Breast epithelium (tissue), 3 donors: ENCODE data around the gene ACTRT2.

Experiments
- POLR2A ChIP-seq: fragments of 450-650 bp; IDR thresholded peaks from one replicate; pipeline ENCODE4 v1.6.1; 2016; ENCODE audit warnings: antibody characterized with exemption, mild to moderate bottlenecking, moderate library complexity
- TF ChIP-seq, protein P1 (sequence below), 3 donors: fragments of 450-650 bp; IDR thresholded peaks; one replicate each; pipeline ENCODE4 v1.5.1; 2016 to 2017; ENCODE audit warnings: antibody characterized with exemption in 3 of 3, mild to moderate bottlenecking in 3 of 3, moderate library complexity in 3 of 3

DNA sequence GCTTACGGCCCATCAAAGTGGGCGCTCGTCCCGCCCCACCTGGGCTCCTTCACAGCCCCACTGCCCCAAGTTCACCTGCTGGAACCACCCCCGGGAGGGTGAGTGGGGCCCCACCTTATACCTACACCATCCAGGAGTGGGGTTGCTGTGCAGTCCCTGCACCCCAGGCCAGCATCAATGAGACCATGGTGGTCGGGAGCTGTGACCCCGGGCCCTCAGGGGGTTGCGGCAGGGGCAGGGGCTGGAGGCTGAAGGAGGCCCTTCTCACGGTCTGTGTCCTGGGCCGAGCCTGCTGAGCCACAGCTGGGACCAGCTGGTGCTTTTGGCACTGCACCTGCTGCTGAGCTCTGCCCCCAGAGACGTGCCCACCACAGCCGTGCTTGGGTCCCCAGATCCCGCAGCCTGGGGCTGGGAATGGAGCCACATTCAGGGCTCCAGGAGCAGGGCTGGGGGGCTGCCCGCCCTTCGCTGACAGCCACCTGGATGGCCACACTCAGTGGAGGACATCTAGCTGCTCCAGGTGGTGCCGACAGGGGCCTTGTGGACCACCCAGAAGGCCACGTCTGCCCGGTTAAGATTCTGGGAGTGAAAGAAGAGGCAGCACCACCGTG lies 17.4 kb downstream of the ACTRT2 start:
- TF ChIP-seq, protein P1, sequence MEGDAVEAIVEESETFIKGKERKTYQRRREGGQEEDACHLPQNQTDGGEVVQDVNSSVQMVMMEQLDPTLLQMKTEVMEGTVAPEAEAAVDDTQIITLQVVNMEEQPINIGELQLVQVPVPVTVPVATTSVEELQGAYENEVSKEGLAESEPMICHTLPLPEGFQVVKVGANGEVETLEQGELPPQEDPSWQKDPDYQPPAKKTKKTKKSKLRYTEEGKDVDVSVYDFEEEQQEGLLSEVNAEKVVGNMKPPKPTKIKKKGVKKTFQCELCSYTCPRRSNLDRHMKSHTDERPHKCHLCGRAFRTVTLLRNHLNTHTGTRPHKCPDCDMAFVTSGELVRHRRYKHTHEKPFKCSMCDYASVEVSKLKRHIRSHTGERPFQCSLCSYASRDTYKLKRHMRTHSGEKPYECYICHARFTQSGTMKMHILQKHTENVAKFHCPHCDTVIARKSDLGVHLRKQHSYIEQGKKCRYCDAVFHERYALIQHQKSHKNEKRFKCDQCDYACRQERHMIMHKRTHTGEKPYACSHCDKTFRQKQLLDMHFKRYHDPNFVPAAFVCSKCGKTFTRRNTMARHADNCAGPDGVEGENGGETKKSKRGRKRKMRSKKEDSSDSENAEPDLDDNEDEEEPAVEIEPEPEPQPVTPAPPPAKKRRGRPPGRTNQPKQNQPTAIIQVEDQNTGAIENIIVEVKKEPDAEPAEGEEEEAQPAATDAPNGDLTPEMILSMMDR (IDR thresholded peaks at IDR 0.05), result no peak
- TF ChIP-seq POLR2A, result no peak
